Superior temporal gyrus (tissue), 1 donor: ENCODE results near the gene PWWP2A.
"Not testable (repeated sequence)": the region's sequence is repeated elsewhere in the genome, so short reads cannot be mapped to it uniquely, and the experiment has no call there.

Experiments
- DNase-seq: peaks from one replicate; pipeline ENCODE4 v3.0.0-alpha.2; 2016; ENCODE audit errors: extremely low spot score

The PWWP2A gene, protein sequence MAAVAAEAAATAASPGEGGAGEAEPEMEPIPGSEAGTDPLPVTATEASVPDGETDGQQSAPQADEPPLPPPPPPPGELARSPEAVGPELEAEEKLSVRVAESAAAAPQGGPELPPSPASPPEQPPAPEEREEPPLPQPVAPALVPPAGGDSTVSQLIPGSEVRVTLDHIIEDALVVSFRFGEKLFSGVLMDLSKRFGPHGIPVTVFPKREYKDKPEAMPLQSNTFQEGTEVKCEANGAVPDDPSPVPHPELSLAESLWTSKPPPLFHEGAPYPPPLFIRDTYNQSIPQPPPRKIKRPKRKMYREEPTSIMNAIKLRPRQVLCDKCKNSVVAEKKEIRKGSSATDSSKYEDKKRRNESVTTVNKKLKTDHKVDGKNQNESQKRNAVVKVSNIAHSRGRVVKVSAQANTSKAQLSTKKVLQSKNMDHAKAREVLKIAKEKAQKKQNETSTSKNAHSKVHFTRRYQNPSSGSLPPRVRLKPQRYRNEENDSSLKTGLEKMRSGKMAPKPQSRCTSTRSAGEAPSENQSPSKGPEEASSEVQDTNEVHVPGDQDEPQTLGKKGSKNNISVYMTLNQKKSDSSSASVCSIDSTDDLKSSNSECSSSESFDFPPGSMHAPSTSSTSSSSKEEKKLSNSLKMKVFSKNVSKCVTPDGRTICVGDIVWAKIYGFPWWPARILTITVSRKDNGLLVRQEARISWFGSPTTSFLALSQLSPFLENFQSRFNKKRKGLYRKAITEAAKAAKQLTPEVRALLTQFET

DNA sequence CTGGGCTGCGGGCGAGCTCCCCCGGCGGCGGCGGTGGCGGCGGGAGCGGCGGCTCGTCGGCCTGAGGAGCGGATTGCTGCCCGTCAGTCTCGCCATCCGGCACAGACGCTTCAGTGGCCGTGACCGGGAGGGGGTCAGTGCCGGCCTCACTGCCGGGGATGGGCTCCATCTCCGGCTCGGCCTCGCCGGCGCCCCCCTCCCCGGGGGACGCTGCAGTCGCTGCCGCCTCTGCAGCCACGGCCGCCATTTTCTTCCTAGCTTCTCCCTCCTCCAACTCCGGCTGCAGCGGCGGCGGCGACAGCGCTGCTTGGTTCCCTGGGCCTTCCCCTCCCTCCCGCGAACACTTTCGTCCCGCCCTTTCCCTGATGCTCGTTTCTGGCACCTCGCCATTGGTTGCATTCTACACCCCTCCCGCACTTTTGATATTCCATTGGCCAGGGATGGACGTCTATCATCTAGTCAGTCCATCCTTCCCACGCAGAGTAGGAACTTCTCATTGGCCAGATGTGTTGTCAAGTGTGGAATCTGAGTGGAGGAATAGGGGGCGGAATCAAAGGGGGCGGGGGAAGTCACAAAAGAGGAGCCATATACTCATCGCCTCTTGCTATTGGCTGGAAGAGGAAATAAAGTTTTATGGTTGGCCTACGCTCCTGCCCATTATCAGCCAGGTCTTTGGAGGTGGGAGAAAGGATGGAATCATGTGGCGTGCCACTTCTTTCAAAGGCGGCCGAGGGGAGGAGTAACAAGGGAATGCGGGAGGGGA, at the start of gene PWWP2A:
Gene PWWP2A, minus strand, starts transcription at position 309 of the 763 bp plus-strand sequence. Its CDS starts 62 bp downstream, at position 247.
- peak; percentile 100 for DNase-seq

DNA sequence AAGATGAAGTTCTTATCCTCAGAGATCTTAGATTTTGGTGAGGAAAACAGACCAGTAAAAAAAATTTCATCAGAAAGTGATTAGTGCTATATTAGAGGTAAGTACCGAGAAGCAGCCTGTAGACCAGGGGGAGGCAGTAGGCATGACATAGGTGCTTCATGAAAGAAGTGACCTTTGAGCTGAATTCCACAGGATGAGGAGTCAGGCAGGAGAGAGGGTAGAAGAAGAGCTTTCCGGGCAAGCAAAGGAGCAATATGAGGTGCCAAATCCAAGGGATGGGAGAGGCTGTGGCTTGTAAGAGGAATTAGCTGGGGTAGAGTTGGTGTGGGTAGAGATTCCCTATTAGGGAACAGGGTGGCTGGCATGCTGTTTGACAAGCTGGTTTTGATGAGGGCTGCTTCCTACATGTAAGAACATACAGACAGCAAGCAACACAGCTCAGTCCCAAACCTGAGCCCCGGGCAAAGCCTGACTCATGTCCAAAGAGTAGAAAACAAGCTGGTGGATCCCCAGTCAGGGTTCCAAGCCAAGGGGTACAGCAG, 48.4 kb upstream of the PWWP2A start:
- no peak for DNase-seq

DNA sequence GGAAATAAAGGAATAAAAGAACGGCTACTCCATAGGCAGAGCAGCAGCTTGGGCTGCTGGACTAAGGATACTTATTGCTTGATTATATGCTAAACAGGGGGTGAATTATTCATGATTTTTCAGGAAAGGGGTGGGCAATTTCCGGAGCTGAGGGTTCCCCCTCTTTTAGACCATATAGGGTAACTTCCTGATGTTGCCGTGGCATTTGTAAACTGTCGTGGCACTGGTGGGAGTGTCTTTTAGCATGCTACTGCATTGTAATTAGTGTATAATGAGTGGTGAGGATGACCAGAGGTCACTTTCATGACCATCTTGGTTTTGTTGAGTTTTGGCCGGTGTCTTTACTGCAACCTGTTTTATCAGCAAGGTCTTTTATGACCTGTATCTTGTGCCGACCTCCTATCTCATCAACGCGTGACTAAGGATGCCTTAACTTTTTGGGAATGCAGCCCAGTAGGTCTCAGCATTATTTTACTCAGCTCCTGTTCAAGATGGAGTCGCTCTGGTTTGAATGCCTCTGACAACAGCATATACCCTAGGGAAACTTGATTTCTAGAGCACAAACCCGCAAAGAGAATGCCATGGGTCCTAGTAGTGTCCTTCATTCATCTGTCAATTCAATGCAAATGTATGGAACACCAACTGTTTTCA, 47.8 kb upstream of the PWWP2A start:
- DNase-seq = no peak

DNA sequence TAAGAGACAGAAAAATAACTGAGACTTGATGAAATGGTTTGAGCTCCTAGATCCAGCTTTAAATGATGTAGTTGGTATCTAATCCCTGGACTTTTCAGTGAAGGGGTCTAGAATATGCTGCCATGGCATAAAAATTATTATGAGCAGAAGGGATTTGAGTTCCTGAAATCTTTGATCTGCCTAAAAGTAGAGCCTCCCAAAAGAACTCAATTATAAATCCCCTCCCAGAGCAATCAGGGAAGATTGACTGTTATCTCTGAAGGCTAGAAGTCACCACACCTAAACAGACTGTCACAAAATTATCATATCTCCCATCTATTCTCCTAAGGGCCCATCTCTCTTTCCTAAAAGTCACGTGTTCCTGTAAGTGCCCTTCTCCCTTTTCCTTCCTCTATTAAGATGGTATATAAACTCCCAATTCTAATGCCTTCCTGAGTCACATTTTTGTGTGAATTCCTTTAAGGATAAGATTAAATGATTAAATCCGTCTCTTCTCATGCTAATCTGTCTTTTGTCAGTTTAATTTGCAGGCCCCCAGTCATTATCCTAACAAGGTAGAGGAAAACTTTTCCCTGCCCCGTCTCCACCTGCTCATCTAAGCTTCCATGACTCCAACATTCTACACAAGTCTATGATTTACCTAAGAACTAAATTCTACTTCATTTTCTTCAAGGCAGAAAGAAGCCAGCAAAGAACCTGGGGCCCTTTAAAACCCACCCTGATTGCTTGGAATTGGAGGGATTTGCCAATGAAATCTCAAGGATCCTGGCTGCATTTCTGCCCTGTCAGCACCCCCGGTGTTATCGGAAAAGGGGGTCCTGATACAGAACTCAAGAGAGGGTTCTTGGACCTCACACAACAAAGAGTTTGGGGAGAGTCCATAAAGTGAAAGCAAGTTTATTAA, 47.1 kb upstream of the PWWP2A start:
- DNase-seq = no peak

DNA sequence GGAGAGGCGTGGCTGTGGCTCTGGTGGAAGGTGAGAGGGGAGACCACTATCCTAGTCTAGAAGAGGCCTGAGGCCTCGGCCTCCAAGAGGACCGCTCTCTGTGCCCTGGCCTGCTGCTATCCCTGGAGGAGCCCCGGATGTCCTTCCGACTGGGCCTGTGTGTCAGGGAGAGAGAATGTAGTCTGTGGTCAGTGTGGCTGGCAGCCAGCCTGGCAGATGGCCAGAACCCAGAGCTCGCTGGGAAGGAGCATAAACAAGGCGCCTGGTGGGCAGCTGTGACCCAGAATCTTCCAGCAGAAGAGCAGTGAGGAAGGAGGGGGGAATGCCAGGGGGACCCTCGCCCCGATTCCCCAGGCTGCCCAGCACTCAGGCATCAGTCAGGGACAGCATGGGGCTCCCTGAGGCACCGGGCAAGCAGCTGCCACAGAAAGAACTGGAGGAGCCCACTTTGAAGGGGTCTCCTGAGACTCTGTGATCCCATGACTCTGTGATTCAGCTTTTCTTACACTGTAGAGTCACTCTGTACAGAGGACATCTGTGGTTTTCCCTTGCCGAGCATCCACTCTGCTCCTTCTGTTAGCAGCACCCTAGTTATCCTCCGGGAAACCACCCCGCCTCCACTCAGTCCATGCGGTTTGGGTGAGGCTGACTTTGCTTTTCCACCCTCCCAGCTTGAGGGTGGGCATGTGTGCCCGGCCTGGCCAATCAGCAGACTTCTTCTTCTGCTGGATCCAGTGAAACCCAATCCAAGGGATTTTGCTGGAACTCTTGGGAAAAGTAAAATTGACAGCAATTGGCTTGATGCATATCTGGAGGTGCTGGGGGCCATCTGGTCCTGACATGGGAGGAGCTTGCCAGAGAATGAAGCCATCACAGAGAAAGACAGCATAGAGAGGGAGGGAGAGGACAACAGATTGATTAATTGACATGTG, 46.2 kb upstream of the PWWP2A start:
- DNase-seq = peak; percentile 95

DNA sequence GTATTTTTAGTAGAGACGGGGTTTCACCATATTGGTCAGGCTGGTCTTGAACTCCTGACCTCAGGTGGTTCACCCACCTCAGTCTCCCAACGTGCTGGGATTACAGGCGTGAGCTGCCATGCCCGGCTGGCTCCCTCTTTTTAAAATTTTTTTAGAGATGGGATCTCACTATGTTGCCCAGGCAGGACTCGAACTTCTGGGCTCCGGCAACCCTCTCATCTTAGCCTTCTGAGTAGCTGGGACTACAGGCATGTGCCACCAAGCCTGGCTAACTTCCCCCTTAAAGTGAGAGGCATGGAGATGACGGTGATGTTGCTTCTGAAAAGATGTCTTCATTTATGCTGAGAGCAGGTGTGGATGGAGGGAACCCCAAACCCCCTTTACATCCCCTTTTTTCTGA, 43.7 kb upstream of the PWWP2A start:
- DNase-seq = no peak

DNA sequence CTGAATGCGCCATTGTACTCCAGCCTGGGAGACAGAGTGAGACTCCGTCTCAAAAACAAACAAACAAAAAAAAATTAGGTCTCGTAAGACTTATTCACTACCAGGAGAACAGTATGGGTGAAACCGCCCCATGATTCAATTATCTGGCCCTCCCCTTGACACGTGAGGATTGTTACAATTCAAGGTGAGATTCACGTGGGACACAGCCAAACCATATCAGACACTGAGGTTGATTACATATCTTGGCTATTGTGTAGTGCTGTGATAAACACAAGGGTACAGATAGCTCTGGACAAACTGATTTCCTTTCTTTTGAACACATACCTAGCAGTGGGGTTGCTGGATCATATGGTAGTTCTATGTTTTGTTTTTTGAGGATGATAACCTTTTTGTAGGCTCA, 42.4 kb upstream of the PWWP2A start:
- no peak for DNase-seq

DNA sequence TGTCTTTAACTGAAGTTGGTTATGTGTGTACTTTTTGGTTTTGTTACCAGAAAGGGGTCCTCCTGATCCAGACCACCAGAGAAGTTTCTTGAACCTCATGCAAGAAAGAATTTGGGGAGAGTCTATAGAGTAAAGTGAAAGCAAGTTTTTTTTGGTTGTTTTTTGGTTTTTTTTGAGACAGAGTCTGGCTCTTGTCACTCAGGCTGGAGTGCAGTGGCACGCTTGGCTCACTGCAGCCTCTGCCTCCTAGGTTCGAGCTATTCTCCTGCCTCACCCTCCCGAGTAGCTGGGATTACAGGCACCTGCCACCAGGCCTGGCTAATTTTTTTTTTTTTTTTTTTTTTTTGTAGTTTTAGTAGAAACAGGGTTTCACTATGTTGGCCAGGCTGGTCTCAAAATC, 41.6 kb upstream of the PWWP2A start:
- DNase-seq = not testable (repeated sequence)

DNA sequence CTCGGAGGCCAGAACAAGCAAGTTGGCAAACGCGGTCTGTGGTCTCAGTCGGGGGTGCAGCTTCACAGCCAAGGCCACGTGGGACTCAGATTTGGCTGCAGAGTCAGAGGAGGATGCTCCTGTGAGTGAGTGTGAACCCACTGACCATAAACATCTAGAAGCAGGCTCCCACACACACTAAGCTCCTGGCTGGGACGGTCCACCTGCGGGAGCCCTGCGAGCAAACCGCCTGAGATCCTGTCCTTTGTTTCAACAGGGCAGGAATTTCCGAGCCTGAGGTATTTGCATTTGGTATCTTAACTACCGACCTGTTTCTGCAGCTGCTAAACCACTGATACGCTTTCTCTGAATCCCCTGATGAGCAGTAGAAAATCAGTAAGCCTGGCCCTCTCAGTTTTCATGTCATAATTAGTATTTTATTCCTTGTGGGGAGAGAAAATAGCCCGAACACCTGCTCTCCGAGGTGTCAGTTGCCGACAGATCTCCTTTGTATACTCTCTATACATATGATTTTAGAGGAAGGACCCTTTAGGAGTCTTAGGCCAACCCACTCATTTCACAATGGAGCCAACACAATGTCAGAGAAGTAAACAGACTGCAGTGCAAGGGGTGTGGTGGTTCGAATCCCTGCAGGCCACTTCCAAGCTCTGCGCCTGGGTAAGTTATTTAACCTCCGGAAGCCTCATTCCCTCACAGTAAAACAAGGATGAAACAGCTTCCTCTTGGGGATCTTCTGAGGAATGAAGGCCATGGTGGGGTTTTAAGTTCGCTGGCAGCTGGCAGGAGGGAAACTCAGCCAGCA, 40.9 kb upstream of the PWWP2A start:
- no peak for DNase-seq

DNA sequence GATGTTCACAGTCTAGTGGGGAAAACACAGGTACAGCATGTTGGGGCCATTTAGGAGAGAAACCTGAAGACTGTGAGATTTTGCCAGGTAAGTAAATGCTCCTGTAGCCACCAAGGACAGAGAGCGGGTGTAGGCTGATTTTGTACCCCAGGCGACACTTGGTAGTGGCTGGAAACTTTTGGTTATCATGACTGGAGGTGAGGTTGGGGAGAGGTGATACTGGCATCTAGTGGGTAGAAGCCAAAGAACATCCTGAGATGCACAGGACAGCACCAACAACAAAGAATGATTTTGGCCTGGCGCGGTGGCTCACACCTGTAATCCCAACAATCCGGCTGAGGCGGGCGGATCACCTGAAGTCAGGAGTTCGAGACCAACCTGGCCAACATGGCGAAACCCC, 38.8 kb upstream of the PWWP2A start:
- no peak for DNase-seq

DNA sequence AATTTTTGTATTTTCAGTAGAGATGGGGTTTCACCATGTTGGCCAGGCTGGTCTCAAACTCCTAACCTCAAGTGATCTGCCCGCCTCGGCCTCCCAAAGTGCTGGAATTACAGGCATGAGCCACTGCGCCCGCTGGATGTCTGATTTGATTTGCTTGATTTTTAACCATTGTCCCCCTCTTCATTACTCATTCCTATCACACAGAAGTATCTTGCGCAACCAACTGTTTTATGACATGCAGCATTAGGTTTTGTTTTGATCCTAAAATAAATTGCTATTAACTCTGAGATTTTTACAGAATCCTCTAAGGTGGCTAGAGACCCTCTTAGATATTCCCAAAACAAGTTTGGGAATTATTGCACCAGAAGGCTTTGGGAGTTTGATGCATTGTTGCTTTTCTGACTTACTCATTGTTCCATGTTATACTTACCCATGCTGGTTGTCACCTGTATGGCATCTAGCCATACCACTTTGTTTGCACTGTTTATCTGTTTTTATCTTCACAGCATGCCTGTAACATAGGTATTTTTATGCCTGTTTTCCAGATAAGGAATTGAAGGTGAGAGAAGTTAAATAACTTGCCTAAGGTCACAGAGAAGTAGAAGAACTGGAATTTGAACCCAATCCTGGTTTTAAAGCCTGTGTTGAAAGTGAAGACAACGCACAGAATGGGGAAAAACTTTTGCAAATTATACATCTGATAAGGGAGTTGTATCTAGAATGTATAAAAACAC, 35.9 kb upstream of the PWWP2A start:
- no peak for DNase-seq

DNA sequence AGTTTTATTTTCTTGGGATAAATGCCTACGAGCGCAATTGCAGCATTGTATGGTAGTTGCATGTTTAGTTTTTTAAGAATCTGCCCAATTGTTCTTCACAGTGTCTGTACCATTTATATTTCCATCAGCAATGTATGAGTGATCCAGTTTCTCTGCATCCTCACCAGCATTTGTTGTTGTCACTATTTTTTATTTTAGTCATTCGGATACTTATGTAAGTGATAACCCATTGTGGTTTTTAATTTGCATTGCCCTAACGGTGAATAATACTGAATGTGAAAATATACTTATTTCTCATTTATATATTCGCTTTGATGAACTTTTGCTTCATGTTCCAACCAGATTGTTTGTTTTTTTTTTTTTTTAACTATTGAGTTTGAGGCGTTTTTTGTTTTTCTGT, 33.7 kb upstream of the PWWP2A start:
- DNase-seq = no peak

DNA sequence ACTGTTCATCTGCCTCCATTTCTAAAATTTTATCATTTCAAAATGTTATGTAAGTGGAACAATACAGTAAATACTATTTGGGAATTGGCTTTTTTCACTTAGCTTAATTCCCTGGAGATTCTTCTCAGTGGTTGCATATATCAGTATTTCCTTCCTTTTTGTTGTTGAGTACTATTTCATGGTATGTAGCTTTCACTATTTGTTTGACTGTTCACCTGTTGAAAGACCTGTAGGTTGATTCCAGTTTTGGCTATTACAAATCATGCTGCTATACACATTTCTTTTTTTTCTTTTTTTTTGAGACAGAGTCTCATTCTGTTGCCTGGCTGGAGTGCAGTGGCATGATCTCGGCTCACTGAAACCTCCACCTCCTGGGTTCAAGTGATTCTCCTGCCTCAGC, 33.0 kb upstream of the PWWP2A start:
- DNase-seq = no peak

DNA sequence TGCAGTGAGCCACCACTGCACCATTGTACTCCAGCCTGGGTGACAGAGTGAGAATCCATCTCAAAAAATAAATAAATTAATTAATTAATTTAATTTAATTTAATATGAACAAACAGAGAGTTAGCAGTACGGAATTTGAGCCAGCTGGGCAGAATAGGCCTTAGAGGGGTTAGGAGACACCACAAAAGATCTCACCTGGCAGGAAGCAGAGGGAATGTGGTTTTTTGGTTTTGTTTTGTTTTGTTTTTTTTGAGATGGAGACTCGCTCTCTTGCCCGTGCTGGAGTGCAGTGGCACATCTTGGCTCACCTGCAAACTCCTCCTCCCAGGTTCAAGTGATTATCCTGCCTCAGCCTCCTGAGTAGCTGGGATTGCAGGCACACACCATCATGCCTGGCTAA, 31.8 kb upstream of the PWWP2A start:
- no peak for DNase-seq

DNA sequence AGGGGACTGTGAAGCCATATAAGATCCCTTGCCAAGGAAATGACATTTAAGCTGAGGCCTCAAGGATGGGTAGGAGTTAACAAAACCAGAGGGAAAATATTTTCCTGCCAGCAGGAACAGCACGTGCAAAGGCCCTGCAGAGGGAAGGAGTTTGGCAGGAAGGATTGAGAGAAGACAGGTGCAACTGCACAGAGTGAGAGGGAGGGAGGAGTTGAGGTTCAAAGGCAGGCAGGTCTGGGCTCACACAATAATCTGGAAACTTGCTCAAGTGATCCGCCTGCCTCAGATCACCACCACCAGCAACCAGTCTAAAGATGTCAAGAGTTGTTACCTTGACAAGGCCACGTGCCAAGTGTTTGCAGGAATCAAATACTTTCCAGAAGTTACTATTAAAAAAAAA, 31.1 kb upstream of the PWWP2A start:
- DNase-seq = no peak

DNA sequence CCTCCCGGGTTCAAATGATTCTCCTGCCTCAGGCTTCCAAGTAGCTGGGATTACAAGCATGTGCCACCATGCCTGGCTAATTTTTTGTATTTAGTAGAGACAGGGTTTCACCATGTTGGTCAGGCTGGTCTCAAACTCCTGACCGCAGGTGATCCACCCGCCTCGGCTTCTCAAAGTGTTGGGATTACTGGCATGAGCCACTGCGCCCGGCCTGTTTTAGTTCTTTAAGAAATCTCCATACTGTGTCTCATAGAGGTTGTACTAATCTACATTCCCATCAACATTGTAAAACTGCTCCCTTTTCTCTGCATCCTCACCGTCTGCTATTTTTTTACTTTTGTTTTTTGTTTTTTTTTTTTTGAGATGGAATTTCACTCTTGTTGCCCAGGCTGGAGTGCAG, 25.2 kb upstream of the PWWP2A start:
- not testable (repeated sequence) for DNase-seq

DNA sequence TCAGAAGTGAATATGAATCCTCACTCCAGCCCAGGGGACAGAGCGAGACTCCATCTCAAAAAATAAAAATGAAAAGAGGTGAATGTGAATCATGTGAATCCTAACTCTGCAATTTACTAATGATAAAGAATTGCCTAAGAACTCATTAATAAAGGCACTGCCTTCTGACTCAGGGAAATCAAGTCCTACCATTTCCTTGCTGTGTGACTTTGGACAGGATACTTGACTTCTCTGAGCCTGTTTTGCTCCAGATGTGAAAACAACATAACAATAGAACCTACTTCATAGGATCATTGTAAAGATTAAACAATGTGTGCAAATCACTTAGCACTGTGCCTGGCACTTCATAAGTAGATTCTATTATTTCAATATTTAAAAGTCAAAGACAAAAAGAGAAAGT, 15.1 kb upstream of the PWWP2A start:
- no peak for DNase-seq

DNA sequence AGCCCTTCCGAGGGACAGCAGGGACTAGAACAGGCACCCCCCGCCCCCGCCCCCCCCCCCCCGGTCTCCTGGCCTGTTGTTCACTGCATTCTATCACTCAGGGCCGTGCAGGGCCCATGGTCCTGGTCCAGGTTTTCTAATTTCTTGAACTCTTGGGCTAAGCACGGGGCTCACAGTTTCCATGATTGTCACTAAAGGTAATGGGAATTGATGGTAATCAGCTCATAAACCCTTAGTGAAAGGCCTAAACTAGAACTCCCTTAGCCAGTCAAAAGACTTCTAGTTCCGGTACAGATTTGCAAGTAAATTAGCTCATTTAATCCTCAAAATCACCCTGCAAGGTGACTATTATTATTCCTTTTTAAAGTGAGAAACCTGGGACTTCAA, 14.7 kb upstream of the PWWP2A start:
- no peak for DNase-seq
